Hindlimb muscle (tissue), 1 donor: Measurements from ENCODE around the gene NF2. TPM values are rescaled to one million over a fixed set of nuclear protein-coding genes. Genes with fewer than 3 reads are reported as not detected.

Experiments used
- polyA plus RNA-seq: library from polyadenylated mRNA; unstranded; fragments of 120-200 nt; gene quantifications from one replicate; pipeline ENCODE4 v1.2.1, GENCODE V29; 2013; ENCODE audit not compliant: insufficient read length

NF2 gene
- polyA plus RNA-seq, 1 donor: 21.0 TPM

Other genes with a start within 250 kb of the NF2 start
- 30.0 TPM for gene AP1B1, start 215.1 kb upstream of the NF2 start, polyA plus RNA-seq
- not detected for gene RFPL1, start 165.1 kb upstream of the NF2 start, polyA plus RNA-seq
- 1.9 TPM for gene NEFH, start 123.4 kb upstream of the NF2 start, polyA plus RNA-seq
- gene THOC5, start 49.9 kb upstream of the NF2 start, polyA plus RNA-seq: 28.4 TPM
- gene NIPSNAP1, start 22.5 kb upstream of the NF2 start, polyA plus RNA-seq: 29.8 TPM
- 0.19 TPM for gene CABP7, start 116.4 kb downstream of the NF2 start, polyA plus RNA-seq
- 18.7 TPM for gene ZMAT5, start 163.4 kb downstream of the NF2 start, polyA plus RNA-seq
- 116 TPM for gene UQCR10, start 163.7 kb downstream of the NF2 start, polyA plus RNA-seq
- gene ASCC2, start 234.6 kb downstream of the NF2 start, polyA plus RNA-seq: 38.3 TPM